AG04450 (cell line): ENCODE data around the gene GPHN. TPM values are rescaled to one million over a fixed set of nuclear protein-coding genes. Genes with fewer than 3 reads are reported as not detected.

Experiments
- CTCF ChIA-PET: fragments of 300-600, 350-600 bp; formaldehyde crosslinking; extraction: SDS; loops from one replicate; lab custom pipeline; 2022; ENCODE audit warnings: antibody characterized with exemption, inconsistent platforms; lab: Charles Lee
- POLR2A ChIA-PET: fragments of 350-600 bp; formaldehyde crosslinking; extraction: SDS; loops from one replicate; lab custom pipeline; 2021; ENCODE audit warnings: antibody characterized with exemption, inconsistent platforms; lab: Yijun Ruan, JAX
- DNase-seq: peaks from one replicate; pipeline ENCODE4 v3.0.0-alpha.2; 2011; ENCODE audit warnings: low read depth, low spot score
- H3K27ac ChIP-seq: one replicate; pipeline ENCODE4 v1.5.1; 2012; ENCODE audit warnings: low read depth, low read length, control low read depth
- H3K27me3 ChIP-seq: one replicate; pipeline ENCODE4 v1.6.0; 2012; ENCODE audit warnings: low read length; ENCODE audit not compliant: control insufficient read depth, insufficient read depth
- H3K4me3 ChIP-seq: 2 replicates; pipeline ENCODE4 v1.5.1; 2011; ENCODE audit warnings: mild to moderate bottlenecking, low read depth, low read length, control low read depth
- H3K9me3 ChIP-seq: 2 replicates; pipeline ENCODE4 v1.5.1; 2012; ENCODE audit warnings: low read length; ENCODE audit not compliant: control insufficient read depth, insufficient read depth
- CTCF ChIP-seq: IDR thresholded peaks from 2 replicates; pipeline ENCODE4 v1.5.1; 2011; ENCODE audit warnings: low read depth, low read length, control low read depth, inconsistent platforms
- polyA plus RNA-seq: library from polyadenylated mRNA; depleted of rRNA; stranded (reverse); fragments of >200 nt; gene quantifications from 2 replicates; pipeline ENCODE4 v1.2.3, GENCODE V29; 2011

GPHN gene
- polyA plus RNA-seq, 1 experiment = 7.7 TPM

GRCh38 chr14:67068251-67068650 is 560.3 kb downstream of the GPHN start:
- DNase-seq = no peak
- no peaks in the 10 kb centered on the region for H3K9me3 ChIP-seq
- no peak overlapping the region for H3K4me3 ChIP-seq
- no peaks in the 10 kb centered on the region for H3K27me3 ChIP-seq
- ChIA-PET POLR2A (no interaction called here), CTCF (interaction anchor here (0.7 kb wide), 1 partner anchor 49 kb away, joined by 3 read pairs; no protein-coding TSS in a partner anchor)
- H3K27ac ChIP-seq = no peak overlapping the region
- TF ChIP-seq CTCF = no peak

- H3K4me3 ChIP-seq = no peak overlapping the region
- POLR2A ChIA-PET = no interaction called here
- DNase-seq = no peak
- TF ChIP-seq CTCF = no peak
- CTCF ChIA-PET = no interaction called here
- H3K9me3 ChIP-seq = no peaks in the 10 kb centered on the region
- no peaks in the 10 kb centered on the region for H3K27me3 ChIP-seq
- no peak overlapping the region for H3K27ac ChIP-seq
These were observed 563.6 kb downstream of the GPHN start for GRCh38 chr14:67071506-67071905.

- ChIA-PET CTCF (no interaction called here), POLR2A (no interaction called here)
- no peak for DNase-seq
These were observed 570.0 kb downstream of the GPHN start for GRCh38 chr14:67077921-67078320.

GRCh38 chr14:67079846-67080245 is 571.9 kb downstream of the GPHN start:
- Histone ChIP-seq H3K27ac (no peak overlapping the region), H3K9me3 (no peaks in the 10 kb centered on the region), H3K4me3 (no peak overlapping the region), H3K27me3 (no peaks in the 10 kb centered on the region)
- TF ChIP-seq CTCF = no peak
- POLR2A ChIA-PET = no interaction called here
- no peak for DNase-seq
- CTCF ChIA-PET = no interaction called here

More at GRCh38 chr14:67077921-67078320, 570.0 kb downstream of the GPHN start:
- Histone ChIP-seq H3K4me3 (no peak overlapping the region), H3K27ac (no peak overlapping the region), H3K9me3 (no peaks in the 10 kb centered on the region), H3K27me3 (no peaks in the 10 kb centered on the region)
- TF ChIP-seq CTCF = no peak

GRCh38 chr14:67108230-67108629 is 600.3 kb downstream of the GPHN start:
- H3K4me3 ChIP-seq = no peak overlapping the region
- POLR2A ChIA-PET = no interaction called here

More at GRCh38 chr14:67108230-67108629, 600.3 kb downstream of the GPHN start:
- Histone ChIP-seq H3K27me3 (no peaks in the 10 kb centered on the region), H3K9me3 (no peaks in the 10 kb centered on the region), H3K27ac (no peak overlapping the region)
- no peak for TF ChIP-seq CTCF
- no peak for DNase-seq
- CTCF ChIA-PET = no interaction called here
